Vagina (tissue), 2 donors: ENCODE measurements around the gene IFT43. TPM values are rescaled to one million over a fixed set of nuclear protein-coding genes. Genes with fewer than 3 reads are reported as not detected.

Experiments used
- DNase-seq, 2 donors: peaks; one replicate each; pipeline ENCODE4 v3.0.0-alpha.2; 2017; ENCODE audit errors: extremely low spot score in 2 of 2
- H3K27ac ChIP-seq: fragments of 200-600 bp; sonication (generic); one replicate; pipeline ENCODE4 v1.5.1; 2019
- H3K27me3 ChIP-seq: fragments of 200-600 bp; sonication (generic); one replicate; pipeline ENCODE4 v1.5.1; 2019
- H3K36me3 ChIP-seq, 2 donors: fragments of 200-600 bp; sonication (generic); one replicate each; pipeline ENCODE4 v1.5.1; 2017 to 2019
- H3K4me1 ChIP-seq: fragments of 200-600 bp; sonication (generic); one replicate; pipeline ENCODE4 v1.5.1; 2019
- H3K4me3 ChIP-seq, 2 donors: fragments of 200-600 bp; sonication (generic); 1 replicate in 1 of 2; 2 replicates in 1 of 2; pipeline ENCODE4 v1.5.1; 2016 to 2019
- H3K9me3 ChIP-seq: fragments of 200-600 bp; sonication (generic); one replicate; pipeline ENCODE4 v1.5.1; 2019
- POLR2A ChIP-seq, 2 donors: fragments of 450-650 bp; IDR thresholded peaks; one replicate each; pipeline ENCODE4 v1.6.1; 2017; ENCODE audit warnings: antibody characterized with exemption in 2 of 2, mild to moderate bottlenecking in 2 of 2, moderate library complexity in 2 of 2
- POLR2AphosphoS5 ChIP-seq, 2 donors: sonication (generic); formaldehyde crosslinking; IDR thresholded peaks; one replicate each; pipeline ENCODE4 v1.9.0; 2017; ENCODE audit warnings: antibody characterized with exemption in 2 of 2, mild to moderate bottlenecking in 2 of 2, low read depth in 1 of 2; ENCODE audit not compliant: insufficient read depth in 1 of 2
- intact Hi-C: fragments of 100-400 bp; cut with DNase I; formaldehyde crosslinking; loops from one replicate; pipeline ENCODE4 v1.15.1; 2023
- total RNA-seq: library from RNA; depleted of rRNA; stranded (reverse); fragments of >200 nt; gene quantifications from one replicate; pipeline ENCODE4 v1.2.3, GENCODE V29; 2016
- TF ChIP-seq, protein P1 (sequence below), 3 experiments: fragments of 450-650 bp in 2 of 3; fragments of 200-600 bp in 1 of 3; sonication (generic) in 1 of 3; IDR thresholded peaks; one replicate each; pipeline ENCODE4 v1.5.1; 2017 to 2019; ENCODE audit warnings: antibody characterized with exemption in 3 of 3, mild to moderate bottlenecking in 2 of 3, moderate library complexity in 2 of 3

The IFT43 gene
- total RNA-seq, 1 donor from 2014 or later = 47.4 TPM

DNA sequence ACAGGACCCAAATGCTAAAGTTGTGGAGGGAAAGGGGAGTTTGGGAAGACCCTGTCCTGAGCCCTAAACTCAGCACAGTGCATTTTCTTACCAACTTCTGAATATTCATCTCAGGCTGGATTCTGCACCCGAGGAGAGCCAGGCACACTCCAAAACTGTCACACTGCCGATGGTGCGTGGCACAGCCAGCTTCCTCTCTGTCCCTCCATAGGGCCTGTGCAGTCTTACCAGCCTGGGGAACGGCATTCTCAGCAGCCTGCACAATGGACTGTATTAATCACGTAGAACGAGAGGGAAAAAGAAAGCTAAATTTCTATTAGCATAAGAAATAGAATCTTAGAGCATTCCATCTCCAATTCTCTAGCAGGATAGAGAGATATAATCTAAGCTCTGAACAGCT lies 94.9 kb downstream of the IFT43 start:
- Histone ChIP-seq H3K27me3 (no peaks in the 10 kb centered on the region), H3K4me3 (no peak overlapping the region), H3K27ac (no peak overlapping the region), H3K4me1 (no peaks in the 10 kb centered on the region), H3K36me3 (peaks cover 0 to 12% of the 10 kb centered on the region in 2 donors), H3K9me3 (no peaks in the 10 kb centered on the region)
- TF ChIP-seq POLR2A (IDR thresholded peaks at IDR 0.05) = no peak
- TF ChIP-seq, protein P1, sequence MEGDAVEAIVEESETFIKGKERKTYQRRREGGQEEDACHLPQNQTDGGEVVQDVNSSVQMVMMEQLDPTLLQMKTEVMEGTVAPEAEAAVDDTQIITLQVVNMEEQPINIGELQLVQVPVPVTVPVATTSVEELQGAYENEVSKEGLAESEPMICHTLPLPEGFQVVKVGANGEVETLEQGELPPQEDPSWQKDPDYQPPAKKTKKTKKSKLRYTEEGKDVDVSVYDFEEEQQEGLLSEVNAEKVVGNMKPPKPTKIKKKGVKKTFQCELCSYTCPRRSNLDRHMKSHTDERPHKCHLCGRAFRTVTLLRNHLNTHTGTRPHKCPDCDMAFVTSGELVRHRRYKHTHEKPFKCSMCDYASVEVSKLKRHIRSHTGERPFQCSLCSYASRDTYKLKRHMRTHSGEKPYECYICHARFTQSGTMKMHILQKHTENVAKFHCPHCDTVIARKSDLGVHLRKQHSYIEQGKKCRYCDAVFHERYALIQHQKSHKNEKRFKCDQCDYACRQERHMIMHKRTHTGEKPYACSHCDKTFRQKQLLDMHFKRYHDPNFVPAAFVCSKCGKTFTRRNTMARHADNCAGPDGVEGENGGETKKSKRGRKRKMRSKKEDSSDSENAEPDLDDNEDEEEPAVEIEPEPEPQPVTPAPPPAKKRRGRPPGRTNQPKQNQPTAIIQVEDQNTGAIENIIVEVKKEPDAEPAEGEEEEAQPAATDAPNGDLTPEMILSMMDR (IDR thresholded peaks at IDR 0.05) = no peak
- no peak for TF ChIP-seq POLR2AphosphoS5 (IDR thresholded peaks at IDR 0.05; ENCODE audit: insufficient read depth in 1 of 2, low read depth in 1 of 2)
- intact Hi-C loops = no loop called here
- no peak for DNase-seq

DNA sequence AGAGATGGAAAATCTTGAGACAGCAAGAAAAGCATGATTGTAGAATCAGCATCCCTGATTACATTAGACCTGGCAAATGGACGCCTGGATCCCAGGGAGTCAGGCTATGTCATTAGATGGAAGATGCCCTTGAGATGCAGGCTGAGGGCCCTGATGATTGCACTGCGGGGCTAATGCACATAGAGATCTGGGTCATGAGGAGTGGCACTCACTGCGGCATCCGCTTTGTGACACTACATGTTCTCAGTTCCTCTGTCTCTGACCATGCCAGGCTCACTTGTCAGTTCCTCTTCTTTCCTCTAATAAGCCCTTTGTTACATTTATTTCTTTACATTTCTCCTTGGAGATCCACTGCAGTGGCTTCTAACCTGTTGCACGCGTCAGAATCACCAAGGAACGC lies 96.1 kb downstream of the IFT43 start:
- intact Hi-C loops = no loop called here
- TF ChIP-seq, protein P1 (IDR thresholded peaks at IDR 0.05) = no peak
- no peak for TF ChIP-seq POLR2AphosphoS5 (IDR thresholded peaks at IDR 0.05; ENCODE audit: insufficient read depth in 1 of 2, low read depth in 1 of 2)
- no peak for TF ChIP-seq POLR2A (IDR thresholded peaks at IDR 0.05)
- Histone ChIP-seq H3K4me1 (no peaks in the 10 kb centered on the region), H3K4me3 (no peak overlapping the region), H3K36me3 (peaks cover 0 to 12% of the 10 kb centered on the region in 2 donors), H3K27ac (no peak overlapping the region), H3K9me3 (no peaks in the 10 kb centered on the region), H3K27me3 (no peaks in the 10 kb centered on the region)
- DNase-seq = no peak

DNA sequence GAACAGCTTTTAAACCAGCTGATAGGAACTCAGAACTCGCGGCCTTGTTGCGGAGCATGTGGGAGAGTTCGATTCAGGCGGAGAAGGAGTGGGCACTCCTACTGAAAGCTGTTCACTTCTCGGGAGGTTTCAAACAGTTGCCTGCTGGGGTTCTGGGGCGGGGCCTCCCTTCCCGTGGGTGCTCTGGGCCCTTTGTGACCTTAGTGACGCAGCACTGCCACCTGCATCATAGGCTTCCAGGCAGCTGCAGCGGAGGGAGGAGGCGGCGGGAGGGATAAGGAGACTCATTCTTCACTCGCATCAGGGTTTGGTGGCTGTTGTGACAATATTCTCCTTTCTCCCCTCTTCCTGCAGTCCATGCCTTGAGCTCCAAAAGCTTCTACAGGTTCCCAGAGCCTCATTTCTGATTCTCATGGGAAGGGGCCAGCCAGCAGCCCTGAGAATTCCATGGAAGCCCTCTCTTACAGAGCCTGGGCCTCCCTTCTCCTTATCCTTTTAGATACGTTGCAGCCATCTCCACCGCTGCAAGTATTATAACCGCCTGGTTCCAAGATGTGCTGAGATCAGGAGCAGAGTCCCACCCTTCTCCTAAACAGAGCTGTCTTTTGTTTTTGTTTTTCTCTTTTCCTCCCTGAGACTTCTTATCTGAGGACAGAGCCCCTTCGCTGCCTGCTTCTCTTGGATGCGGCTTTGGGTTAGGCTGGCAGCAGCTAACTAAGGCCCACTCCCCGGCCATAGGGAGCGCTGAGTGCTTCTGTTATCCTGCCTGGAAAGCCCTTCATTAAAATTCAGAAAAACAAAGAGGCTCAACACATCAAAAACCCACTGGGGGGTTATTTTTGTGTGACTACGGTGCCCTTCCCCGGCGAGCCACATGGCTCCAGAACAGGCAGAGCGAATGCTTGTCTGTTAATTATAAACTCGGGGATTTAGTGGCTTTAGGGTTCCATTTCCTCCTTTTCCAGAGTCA lies 98.5 kb downstream of the IFT43 start:
- Histone ChIP-seq H3K36me3 (peaks cover 0 to 12% of the 10 kb centered on the region in 2 donors), H3K4me3 (no peak overlapping the region), H3K27me3 (no peaks in the 10 kb centered on the region), H3K9me3 (no peaks in the 10 kb centered on the region), H3K4me1 (peaks cover 14% of the 10 kb centered on the region), H3K27ac (no peak overlapping the region)
- intact Hi-C loops = no loop called here
- TF ChIP-seq POLR2AphosphoS5 (IDR thresholded peaks at IDR 0.05; ENCODE audit: insufficient read depth in 1 of 2, low read depth in 1 of 2) = no peak
- no peak for TF ChIP-seq POLR2A (IDR thresholded peaks at IDR 0.05)
- TF ChIP-seq, protein P1 (IDR thresholded peaks at IDR 0.05) = no peak
- DNase-seq = no peak

DNA sequence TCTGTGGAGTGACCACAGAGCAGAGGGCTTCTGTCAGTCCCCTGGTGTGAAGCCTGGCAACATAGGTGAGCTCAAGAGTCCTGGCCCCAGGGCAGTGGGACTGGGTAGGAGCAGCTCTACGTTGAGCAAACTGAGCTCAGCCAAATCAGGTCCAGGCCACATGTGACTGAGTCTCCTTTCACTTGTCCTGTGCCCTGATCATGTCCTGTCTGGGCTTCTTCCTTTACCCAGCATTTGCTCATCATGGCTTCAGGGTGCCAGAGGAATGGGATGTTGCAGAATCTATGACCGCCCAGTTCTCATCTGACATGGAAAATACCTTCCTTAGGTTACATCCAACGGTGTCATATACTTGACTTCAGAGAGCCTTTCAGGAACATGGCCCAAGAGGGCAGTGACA lies 99.8 kb downstream of the IFT43 start:
- DNase-seq = no peak
- Histone ChIP-seq H3K27me3 (no peaks in the 10 kb centered on the region), H3K9me3 (no peaks in the 10 kb centered on the region), H3K4me3 (no peak overlapping the region), H3K27ac (no peak overlapping the region), H3K36me3 (peaks cover 0 to 12% of the 10 kb centered on the region in 2 donors), H3K4me1 (peaks cover 19% of the 10 kb centered on the region)
- TF ChIP-seq, protein P1 (IDR thresholded peaks at IDR 0.05) = no peak
- TF ChIP-seq POLR2A (IDR thresholded peaks at IDR 0.05) (no peak), POLR2AphosphoS5 (IDR thresholded peaks at IDR 0.05; ENCODE audit: insufficient read depth in 1 of 2, low read depth in 1 of 2) (no peak)
- intact Hi-C loops = no loop called here

DNA sequence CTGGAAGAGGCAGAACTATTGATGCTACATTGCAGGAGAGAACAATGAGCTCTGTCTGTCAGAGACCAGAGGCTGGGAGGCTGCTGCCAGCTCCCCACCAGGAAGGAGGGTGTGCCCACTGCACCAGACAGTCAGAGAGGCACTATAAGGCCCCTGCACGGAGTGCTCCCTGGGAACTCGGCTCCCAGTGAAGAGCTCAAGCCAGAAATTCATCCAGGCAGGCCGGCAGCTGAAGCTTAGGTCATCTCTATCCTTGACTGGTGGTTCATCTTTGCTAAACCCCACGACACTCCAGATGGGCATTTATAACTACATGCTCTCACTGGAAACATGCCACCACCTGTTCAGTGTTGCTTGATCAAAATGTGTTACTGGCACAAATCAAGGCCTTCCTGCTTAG lies 101.1 kb downstream of the IFT43 start:
- Histone ChIP-seq H3K27me3 (no peaks in the 10 kb centered on the region), H3K36me3 (peaks cover 0 to 12% of the 10 kb centered on the region in 2 donors), H3K4me1 (peaks cover 19% of the 10 kb centered on the region), H3K9me3 (no peaks in the 10 kb centered on the region), H3K4me3 (no peak overlapping the region), H3K27ac (no peak overlapping the region)
- intact Hi-C loops = no loop called here
- TF ChIP-seq POLR2A (IDR thresholded peaks at IDR 0.05) (no peak), POLR2AphosphoS5 (IDR thresholded peaks at IDR 0.05; ENCODE audit: insufficient read depth in 1 of 2, low read depth in 1 of 2) (no peak)
- TF ChIP-seq, protein P1 (IDR thresholded peaks at IDR 0.05) = no peak
- no peak for DNase-seq
